Prostate gland (tissue), 2 donors: ENCODE results near the gene SMG5.

Experiments used
- CTCF ChIP-seq, 4 experiments: fragments of 200-600 bp in 2 of 4; fragments of 450-650 bp in 2 of 4; sonication (generic) in 2 of 4; IDR thresholded peaks; 1 replicate in 3 of 4; 2 replicates in 1 of 4; pipeline ENCODE4 v1.5.1; 2016 to 2019; ENCODE audit warnings: antibody characterized with exemption in 4 of 4, mild to moderate bottlenecking in 2 of 4, moderate library complexity in 2 of 4
- POLR2A ChIP-seq: fragments of 450-650 bp; IDR thresholded peaks from one replicate; pipeline ENCODE4 v1.6.1; 2016; ENCODE audit warnings: antibody characterized with exemption, mild to moderate bottlenecking
- POLR2AphosphoS5 ChIP-seq: sonication (generic); formaldehyde crosslinking; IDR thresholded peaks from one replicate; pipeline ENCODE4 v1.6.1; 2017; ENCODE audit warnings: antibody characterized with exemption

- TF ChIP-seq CTCF (IDR thresholded peaks at IDR 0.05): no peak
- no peak for TF ChIP-seq POLR2A
- TF ChIP-seq POLR2AphosphoS5: no peak
Observed at GRCh38 chr1:156228501-156228900, 54.1 kb downstream of the SMG5 start.
